ENCODE measurements around the gene PLK1. TPM values are rescaled to one million over a fixed set of nuclear protein-coding genes. Genes with fewer than 3 reads are reported as not detected.

The PLK1 gene
- total and polyA plus RNA-seq, 3 donors from 2014 or later, result 26.3 to 94.7 (median 44.5) TPM

DNA sequence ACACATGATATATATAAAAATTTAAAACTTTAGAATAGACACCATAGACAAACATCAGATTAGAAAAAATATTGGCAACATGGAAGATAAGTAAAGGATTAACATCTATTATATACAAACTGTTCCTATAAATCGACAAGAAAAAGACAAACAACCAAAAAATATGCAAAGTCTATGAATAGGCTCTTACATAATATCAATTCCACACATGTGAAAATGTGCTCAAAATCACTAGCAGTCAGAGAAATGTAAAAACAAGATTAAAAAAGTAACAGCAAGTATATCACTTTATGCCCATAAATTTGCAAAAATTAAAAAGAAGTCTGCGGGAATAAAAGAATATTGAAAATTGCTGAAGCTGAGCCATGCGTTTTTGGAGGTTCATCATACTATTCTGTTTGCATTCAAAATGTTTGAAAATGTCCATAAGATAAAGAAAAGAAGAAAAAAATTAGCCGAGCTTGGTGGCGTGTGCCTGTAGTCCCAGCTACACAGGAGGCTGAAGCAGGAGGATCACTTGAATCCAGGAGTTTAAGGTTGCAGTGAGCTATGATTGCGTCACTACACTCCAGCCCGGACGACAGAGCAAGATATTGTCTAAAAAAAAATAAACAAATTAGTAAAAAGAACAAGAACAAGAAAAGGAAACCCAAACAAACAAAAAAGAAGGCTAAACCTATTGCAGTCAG is 45.6 kb downstream of the PLK1 start:
- Histone ChIP-seq H3K9me3 (no peaks in the 10 kb centered on the region), H3K36me3 (ENCODE audit: low read depth, missing control alignments) (no peaks in the 10 kb centered on the region), H3K27ac (no peak overlapping the region), H3K4me1 (no peaks in the 10 kb centered on the region), H3K27me3 (no peaks in the 10 kb centered on the region), H3K4me3 (no peak overlapping the region)
- intact Hi-C loops (cut with DNase I; ENCODE audit: low total_unique reads), result no loop called here
- no peak for TF ChIP-seq POLR2A (IDR thresholded peaks at IDR 0.05)
- TF ChIP-seq, protein P1, sequence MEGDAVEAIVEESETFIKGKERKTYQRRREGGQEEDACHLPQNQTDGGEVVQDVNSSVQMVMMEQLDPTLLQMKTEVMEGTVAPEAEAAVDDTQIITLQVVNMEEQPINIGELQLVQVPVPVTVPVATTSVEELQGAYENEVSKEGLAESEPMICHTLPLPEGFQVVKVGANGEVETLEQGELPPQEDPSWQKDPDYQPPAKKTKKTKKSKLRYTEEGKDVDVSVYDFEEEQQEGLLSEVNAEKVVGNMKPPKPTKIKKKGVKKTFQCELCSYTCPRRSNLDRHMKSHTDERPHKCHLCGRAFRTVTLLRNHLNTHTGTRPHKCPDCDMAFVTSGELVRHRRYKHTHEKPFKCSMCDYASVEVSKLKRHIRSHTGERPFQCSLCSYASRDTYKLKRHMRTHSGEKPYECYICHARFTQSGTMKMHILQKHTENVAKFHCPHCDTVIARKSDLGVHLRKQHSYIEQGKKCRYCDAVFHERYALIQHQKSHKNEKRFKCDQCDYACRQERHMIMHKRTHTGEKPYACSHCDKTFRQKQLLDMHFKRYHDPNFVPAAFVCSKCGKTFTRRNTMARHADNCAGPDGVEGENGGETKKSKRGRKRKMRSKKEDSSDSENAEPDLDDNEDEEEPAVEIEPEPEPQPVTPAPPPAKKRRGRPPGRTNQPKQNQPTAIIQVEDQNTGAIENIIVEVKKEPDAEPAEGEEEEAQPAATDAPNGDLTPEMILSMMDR (IDR thresholded peaks at IDR 0.05), result no peak
- 71 to 77% methylated on average over 8 of the region's 8 CpGs for WGBS, 2 donors
- no peak for DNase-seq

DNA sequence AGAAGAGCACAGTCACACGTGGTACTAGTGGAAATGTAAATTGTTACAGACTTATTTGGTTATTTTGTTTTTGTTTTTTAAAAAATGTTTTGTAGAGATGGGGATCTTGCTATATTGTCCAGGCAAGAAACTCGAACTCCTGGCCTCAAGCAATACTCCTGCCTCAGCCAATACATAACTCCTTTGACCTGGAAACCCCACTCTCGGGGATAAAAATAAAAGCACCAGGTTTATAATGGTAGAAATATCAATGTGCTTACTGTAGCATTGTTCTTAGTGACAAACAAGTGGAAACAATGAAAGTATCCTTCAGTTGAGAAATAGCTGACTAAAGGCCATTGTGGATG is 46.1 kb downstream of the PLK1 start:
- Histone ChIP-seq H3K27me3 (no peaks in the 10 kb centered on the region), H3K4me3 (no peak overlapping the region), H3K4me1 (no peaks in the 10 kb centered on the region), H3K9me3 (no peaks in the 10 kb centered on the region), H3K36me3 (ENCODE audit: low read depth, missing control alignments) (no peaks in the 10 kb centered on the region), H3K27ac (no peak overlapping the region)
- TF ChIP-seq, protein P1 (IDR thresholded peaks at IDR 0.05), result no peak
- TF ChIP-seq POLR2A (IDR thresholded peaks at IDR 0.05), result no peak
- intact Hi-C loops (cut with DNase I; ENCODE audit: low total_unique reads), result no loop called here
- WGBS, 2 donors, result 58 to 71% methylated on average over 3 of the region's 3 CpGs
- DNase-seq, result no peak

DNA sequence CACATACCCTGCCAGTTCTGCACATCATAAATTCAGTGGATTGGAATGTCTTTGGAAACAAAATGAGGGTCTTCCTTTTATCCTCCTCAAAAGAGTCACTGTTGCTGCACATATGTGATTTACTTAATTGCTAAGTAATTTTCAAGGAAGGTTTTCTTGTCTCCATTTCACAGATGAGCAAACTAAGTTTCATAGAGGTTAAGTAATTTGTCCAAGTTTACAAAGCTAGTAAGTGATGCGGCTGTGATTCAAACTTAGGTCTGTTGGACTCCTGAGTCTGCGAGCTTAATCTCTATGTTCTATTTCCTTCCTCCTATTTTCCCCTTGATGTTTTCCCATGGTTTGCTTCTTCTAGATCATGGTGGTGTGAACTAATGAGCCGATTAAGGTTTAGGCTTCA is 48.0 kb downstream of the PLK1 start:
- intact Hi-C loops (cut with DNase I; ENCODE audit: low total_unique reads), result no loop called here
- no peaks in the 10 kb centered on the region for H3K9me3 ChIP-seq
- H3K36me3 ChIP-seq (ENCODE audit: low read depth, missing control alignments), result no peaks in the 10 kb centered on the region
- 64 to 79% methylated on average over 3 of the region's 3 CpGs for whole genome bisulfite sequencing, 2 donors
- no peak overlapping the region for H3K27ac ChIP-seq
- DNase-seq, result no peak
- TF ChIP-seq, protein P1 (IDR thresholded peaks at IDR 0.05), result no peak
- no peak for TF ChIP-seq POLR2A (IDR thresholded peaks at IDR 0.05)
- H3K4me1 ChIP-seq, result no peaks in the 10 kb centered on the region
- no peak overlapping the region for H3K4me3 ChIP-seq
- no peaks in the 10 kb centered on the region for H3K27me3 ChIP-seq

DNA sequence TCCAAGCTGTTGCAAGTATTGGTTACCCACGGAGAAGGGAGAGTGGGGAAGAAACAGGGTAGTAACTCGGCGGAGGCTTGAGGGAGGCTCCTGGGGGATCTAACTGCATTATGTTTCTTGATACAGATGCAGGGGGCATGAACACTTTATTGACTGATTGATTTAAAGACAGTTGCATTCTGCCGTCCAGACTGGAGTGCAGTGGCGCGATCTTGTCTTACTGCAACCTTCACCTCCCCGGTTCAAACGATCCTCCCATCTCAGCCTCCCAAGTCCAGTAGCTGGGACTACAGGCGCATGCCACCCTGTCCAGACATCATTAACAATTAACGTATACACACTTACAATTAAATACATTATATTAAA is 49.4 kb downstream of the PLK1 start:
- TF ChIP-seq POLR2A (IDR thresholded peaks at IDR 0.05), result no peak
- TF ChIP-seq, protein P1 (IDR thresholded peaks at IDR 0.05), result no peak
- no peaks in the 10 kb centered on the region for H3K36me3 ChIP-seq (ENCODE audit: low read depth, missing control alignments)
- intact Hi-C loops (cut with DNase I; ENCODE audit: low total_unique reads), result no loop called here
- no peaks in the 10 kb centered on the region for H3K27me3 ChIP-seq
- WGBS, 2 donors, result 37 to 46% methylated on average over 10 of the region's 10 CpGs
- H3K4me1 ChIP-seq, result no peaks in the 10 kb centered on the region
- DNase-seq, result no peak
- H3K9me3 ChIP-seq, result no peaks in the 10 kb centered on the region
- no peak overlapping the region for H3K27ac ChIP-seq
- peak overlapping the region in 1 of 2 donors; percentile 29 for H3K4me3 ChIP-seq

All from testis (tissue), 3 donors.